Central memory CD4-positive, alpha-beta T cell (primary cell): ENCODE results near the gene PPWD1.

Experiments used
- DNase-seq: peaks from one replicate; pipeline ENCODE4 v3.0.0; 2022

Gene PPWD1

DNA sequence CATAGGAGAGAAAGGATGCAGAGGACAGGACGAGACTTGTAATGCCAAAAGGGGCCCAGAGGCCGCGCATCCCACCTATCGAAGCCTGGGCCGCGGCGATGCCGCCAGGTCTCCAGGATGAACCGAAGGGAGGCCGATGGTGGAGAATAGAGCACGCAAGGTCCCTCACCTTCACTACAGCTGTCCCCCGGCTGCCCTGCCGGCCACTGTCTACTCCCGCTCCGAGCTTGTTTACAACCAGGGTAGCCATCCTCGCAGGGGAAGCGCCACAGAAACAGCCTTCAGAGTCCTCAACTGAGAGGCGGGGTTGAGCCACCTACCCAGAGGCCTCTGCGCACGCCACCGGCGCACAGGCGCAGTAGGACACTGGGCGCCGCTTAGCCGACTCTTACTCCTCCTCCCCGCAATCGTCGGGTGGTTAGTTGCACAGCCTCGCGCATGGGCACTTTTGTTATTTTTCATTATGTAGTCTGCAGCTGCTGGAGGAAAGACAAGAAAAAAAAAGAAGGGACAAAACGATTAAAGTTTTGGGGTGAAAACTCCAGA is 61.0 kb downstream of the PPWD1 start, which contains the start of gene TRIM23:
TRIM23 (minus strand) TSS at position 309 of the 546 bp plus-strand sequence; CDS start at position 250, 59 bp downstream.
- DNase-seq, result peak; percentile 94

DNA sequence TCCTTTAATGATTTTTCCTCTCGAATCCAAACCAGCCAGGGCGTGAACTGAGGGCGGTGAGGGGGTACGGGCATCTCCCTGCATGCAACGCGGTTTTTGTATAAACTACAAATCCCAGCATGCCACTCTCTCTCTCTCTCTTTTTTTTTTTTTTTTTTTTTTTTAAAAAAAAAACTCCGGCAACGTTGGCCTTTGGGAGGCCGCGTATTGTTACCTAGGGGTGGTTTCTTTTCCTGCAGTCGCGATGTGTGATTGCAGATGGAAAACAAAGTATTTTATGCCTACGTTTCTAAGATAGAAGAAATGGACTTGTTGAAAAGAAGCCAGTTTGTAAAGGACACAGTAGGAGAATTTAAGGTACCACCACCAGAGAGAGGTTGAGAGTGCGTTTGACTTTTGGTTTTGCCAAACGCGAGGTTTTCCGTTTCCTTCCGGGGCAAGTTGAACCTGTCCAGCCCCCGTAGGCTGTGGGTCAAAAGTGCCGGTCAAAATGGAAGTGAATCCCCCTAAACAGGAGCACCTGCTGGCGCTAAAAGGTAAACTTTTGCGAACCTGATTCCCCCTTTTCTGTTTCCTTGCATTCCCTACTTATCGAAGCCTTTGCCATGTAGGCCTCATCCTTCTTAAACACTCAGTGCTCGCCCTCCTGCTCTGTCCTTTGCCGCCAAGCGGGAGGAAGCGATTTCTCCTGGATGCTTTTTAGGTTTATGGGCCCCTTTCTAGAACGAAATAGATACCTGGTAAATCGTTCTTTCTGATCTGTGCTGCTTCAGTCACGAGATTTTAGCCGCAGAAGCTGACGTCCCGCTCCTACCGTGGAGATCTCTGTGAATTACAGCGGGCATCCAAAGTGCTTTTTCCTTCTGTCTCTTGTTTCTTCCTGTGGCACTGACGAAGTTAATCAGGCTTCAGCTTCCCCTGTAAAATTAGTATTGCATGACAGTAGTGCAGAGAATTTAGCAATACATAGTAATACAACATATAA is 61.8 kb downstream of the PPWD1 start, which contains the start of the genes SHLD3 and TRAPPC13:
SHLD3 (plus strand) TSS at position 457 of the 985 bp plus-strand sequence. CDS start 4,561 bp downstream, outside the sequence.
TRAPPC13 (plus strand) TSS at position 457 of the 985 bp plus-strand sequence; CDS start at position 491, 34 bp downstream.
- peak; percentile 91 for DNase-seq

- no peak for DNase-seq
Measured at GRCh38 chr5:65625743-65626142, 62.6 kb downstream of the PPWD1 start.

DNA sequence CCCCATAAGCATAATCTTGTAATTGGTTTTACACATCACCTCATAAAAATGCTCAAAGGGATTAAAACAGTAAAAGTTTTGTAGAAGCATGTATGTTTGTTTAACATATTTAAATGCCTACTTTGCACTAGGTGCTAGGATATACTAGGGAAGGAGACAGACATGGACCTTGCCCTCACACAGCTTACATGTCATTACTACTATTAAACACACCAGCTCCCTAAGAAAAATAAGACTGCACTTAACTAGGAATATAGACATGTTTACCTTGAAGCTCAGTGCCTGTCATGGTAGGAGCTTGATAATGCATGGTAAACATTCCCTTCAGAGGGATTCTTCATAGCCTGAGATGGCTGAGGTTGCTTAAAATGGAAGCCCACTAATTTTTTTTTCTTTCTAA is 67.9 kb downstream of the PPWD1 start:
- DNase-seq, result no peak
